Caki2 (cell line): ENCODE data around the gene STMND1. TPM values are rescaled to one million over a fixed set of nuclear protein-coding genes. Genes with fewer than 3 reads are reported as not detected.

ENCODE experiments used
- DNase-seq: peaks from one replicate; pipeline ENCODE4 v3.0.0-alpha.2; 2015; ENCODE audit warnings: low read depth
- in situ Hi-C: cut with HindIII; loops from 2 replicates; pipeline ENCODE4 v1.10.0; 2016; ENCODE audit warnings: low sequenced_read_pairs, low pct_unique_long_range_greater_than_20kb, mixed read lengths
- total RNA-seq: library from RNA; depleted of rRNA; stranded (reverse); fragments of >200 nt; shearing (Covaris generic); gene quantifications from 2 replicates; pipeline ENCODE4 v1.2.3, GENCODE V29; 2014; ENCODE audit warnings: low replicate concordance

STMND1 gene
- total RNA-seq, 1 experiment from 2014 or later: not detected

DNA sequence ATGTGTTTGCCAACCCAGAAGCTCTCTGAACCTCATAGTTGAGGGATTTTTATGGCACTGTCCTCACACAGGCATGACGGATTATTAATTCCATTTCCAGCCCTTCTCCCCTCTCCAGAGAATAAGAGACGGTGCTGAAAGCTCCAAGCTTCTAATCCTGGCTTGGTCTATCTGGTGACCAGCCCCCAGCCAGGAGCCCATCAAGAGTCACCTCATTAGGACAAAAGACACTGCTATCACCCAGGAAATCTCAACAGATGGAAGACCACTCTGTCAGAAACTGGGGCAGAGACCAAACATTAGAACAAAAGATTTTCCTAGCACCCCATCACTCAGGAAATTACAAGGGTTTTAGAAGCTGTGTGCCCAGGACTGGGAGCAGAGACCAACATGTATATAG, 48.2 kb downstream of the STMND1 start:
- DNase-seq: no peak
- in situ Hi-C loops: no loop called here

DNA sequence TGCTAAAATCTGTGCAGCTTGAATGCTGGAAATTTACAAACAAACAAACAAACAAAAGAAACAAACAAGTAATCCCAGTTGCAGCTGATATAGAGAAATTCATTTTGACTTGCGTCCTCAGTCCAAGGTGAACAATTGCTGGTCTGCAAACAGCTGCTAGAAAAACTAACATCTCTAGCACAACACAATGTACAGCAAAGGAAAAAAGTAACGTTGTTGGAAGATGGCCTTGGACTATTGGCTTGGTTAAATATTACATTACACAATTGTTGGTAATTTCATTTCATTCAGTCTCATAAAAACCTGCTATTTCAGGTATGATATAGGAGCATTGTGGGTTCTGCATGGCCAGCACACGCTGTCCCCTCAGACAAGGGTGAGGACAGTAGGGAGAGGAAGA, 50.0 kb downstream of the STMND1 start:
- no peak for DNase-seq

DNA sequence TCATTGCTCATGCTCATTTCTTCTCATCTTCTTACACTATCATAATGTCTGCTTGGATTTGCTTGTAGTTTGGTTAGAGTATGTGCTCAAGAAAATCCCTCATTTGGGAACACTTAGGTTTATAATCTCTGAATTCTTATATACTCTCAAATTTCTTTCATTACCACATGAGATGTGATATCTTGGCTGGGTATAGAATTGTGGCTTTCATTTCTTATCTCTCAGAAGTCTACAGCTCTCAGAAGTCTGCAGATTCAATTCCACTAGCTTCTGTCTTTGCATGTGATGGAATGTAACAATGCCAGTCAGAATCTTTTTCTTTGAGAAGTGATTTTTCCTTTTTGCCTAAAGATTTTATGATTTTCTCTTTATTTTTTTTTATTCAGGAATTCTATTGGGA, 50.9 kb downstream of the STMND1 start:
- in situ Hi-C loops: no loop called here
- DNase-seq: no peak

More for the DNA sequence above, 50.0 kb downstream of the STMND1 start:
- in situ Hi-C loops: no loop called here

DNA sequence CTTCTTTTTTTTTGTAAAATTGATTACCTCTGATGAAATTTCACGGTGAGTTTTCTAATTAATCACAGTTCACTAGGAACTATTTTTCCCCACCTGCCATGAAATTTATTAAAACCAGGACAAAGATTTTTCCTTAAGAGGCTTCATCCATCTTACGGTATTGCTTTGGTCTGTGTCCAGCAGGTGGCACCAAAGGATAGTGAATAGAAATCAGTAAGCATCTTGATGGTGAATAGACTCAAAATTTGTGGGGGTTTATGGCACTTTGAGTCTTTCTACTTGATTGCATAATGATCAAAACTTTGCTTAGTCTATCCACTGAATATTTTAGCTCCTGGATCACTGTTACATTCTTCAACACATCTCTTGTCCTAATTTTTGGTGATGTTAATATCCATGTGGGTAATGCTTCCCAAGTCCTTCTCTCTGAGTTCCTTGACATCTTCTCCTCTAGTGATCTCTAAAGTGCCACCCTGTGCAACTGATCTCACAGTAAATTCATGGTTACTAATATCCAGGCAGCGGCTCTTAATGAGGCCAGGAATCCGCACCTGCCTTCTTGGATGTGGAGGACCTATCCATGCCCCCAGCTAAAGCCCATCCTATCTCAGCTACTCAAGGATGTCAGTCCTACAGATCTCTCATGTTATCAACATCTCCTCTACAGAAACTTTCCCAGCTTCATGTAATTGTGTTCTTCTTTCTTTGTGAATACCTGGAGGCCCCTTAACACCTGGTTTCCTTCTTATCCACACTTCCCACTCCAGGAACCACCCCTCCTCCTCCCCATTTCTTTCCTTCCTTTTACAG, 54.5 kb downstream of the STMND1 start:
- in situ Hi-C loops: no loop called here
- peak; percentile 47 for DNase-seq

DNA sequence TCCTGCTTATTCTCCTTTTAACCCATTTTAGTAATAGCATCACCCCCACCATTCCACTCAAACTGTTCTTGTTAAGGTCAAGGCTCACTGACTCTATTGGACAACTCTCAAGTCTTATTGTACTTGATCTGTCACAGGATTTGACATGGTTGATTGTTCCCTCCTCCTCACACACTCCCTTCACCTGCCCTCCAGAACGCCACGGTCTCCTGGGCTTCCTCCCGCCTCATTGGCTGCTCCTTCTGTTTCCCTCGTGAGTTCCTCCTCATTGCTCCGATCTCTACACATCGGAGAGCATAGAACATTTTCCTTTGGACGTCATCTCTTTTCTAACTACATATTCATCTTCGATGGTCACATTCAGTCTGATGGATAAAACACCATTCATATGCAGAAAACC, 55.1 kb downstream of the STMND1 start:
- DNase-seq: no peak
- in situ Hi-C loops: no loop called here

DNA sequence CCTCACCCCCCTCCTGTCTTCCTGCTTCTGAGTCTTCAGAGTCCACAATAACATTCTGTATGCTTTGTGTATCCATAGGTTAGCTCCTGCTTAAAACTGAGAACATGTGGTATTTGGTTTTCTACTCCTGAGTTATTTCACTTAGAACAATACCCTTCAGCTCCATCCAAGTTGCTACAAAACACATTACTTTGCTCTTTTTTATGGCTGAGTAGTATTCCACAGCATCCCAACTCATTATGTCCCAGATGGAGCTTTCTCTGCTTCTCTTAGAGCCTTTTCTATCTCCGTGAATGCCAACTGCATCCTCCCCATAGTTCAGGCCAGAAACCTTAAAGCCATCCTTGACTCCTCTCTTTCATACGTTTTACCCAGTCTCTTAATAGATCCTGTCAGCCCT, 55.8 kb downstream of the STMND1 start:
- no peak for DNase-seq
- in situ Hi-C loops: no loop called here

DNA sequence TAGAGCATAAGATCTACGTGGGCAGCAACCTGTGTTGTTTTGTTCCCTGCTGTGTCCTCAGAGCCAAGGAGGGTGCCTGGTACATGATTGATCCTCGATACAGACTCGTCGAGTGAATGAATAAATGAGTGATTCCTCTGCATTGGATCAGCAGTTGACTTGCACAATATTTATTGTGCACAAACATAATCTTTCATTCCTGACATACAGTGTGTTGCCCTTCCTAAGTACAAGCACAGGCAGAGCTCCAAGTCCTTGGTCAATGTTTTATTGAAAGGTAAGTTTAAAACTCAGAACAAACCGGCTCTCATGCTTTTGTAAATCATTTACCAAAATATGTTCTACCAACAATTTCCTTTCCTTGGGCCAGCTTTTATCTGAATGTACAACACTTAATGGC, 57.4 kb downstream of the STMND1 start:
- in situ Hi-C loops: no loop called here
- peak; percentile 38 for DNase-seq

DNA sequence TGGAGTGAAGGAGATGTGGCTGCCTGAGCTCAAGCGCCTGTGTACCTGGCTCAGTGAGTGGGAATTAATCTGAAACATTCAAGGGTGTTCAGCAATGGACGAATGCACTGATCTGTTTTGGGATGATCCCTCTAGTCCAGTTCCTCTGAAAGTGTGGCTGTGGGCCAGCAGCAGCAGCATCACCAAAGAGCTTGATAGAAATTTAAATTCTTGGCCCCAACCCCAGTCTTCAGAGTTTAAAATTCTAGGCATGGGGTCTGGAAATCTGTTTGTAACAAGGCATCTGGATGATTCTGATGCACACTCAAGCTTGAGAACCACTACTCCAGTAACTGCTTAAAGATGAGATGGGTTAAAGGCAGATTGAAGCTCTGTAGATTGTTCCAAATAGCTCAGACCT, 59.2 kb downstream of the STMND1 start:
- in situ Hi-C loops: no loop called here
- no peak for DNase-seq

DNA sequence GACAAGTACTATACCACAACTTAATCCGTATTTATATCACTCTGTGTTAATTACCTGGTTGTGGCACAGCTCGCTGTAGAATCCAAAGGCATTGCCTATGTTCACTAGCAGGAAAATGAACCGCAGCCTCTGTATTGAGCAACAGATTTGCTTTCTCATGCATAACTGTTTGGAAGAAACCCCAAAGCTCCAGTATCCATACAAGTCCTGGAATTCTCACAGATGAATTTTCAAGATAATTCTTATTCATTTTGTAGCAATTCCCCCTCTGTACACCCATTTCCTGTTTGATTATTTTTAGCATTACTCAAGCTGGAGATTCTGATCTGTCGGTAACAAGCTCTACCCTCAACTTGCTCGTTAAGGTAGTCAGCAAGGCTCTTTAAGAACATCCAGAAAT, 63.5 kb downstream of the STMND1 start:
- no peak for DNase-seq
- in situ Hi-C loops: no loop called here

DNA sequence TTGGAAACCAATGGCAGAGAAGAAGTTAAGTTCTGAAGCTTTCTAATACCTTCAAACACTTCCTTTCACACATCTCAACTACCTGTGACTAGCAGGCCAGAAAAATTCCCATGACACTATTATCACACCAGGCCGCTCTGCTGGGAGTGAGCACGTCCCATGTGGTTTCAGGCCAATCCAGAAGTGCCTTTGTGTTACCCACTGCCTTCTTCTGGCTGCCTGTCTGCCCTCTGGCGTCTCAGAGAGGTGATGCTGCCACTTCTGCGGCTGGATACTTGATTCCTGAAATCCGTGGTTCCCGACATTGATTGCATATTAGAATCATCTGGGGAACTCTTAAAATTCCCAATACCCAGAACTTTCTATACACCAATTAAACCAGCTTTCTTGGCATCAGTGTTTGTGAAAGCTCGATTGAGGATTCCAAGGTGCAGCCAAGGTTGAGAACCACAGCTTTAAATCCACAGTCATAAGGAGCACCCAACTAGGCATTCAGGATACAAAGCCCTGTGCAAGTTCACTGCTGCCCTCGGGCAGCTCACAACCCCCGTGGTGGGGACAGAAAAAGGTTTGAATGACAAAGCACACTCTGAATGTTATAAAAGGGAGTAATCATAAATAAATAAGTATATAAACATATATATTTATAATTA, 65.6 kb downstream of the STMND1 start:
- in situ Hi-C loops: no loop called here
- DNase-seq: no peak

DNA sequence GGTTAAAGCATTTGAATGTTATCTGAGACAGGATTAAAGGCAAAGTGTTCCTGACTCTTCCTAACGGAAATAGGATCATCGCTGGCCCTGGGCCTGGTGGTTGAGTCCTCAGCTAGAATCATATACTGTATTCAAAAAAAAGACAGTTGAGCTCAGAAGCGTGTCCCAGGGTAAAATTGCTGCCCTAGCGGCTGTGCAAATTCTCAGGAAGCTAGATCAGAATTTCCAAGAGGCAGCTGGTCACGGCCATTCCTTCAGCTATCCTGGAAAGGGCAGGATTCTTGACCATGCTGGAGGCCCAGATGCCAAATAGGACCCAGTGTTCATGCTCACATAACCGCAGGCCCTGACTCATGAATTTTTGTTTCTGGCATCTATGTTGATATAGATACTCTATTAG, 67.4 kb downstream of the STMND1 start:
- in situ Hi-C loops: no loop called here
- no peak for DNase-seq

DNA sequence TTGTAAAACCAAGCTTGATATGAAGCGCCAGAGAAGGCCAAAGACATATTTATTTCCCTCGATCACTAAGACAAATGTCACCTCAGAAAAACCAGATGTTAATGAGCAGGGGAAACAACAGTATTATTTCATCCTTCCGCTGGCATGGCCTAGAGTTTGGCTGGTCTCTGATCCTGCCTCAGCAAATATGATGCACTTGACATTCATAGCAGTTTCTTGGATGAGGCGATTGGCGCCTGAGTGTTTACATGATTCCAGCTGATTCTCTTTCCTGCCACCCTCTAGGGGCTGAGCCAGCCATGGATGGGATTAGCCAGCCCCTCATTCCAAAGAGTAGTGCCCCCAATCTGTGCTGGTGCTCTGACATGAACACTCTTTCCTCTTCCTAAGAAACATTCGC, 67.9 kb downstream of the STMND1 start:
- in situ Hi-C loops: no loop called here
- no peak for DNase-seq

DNA sequence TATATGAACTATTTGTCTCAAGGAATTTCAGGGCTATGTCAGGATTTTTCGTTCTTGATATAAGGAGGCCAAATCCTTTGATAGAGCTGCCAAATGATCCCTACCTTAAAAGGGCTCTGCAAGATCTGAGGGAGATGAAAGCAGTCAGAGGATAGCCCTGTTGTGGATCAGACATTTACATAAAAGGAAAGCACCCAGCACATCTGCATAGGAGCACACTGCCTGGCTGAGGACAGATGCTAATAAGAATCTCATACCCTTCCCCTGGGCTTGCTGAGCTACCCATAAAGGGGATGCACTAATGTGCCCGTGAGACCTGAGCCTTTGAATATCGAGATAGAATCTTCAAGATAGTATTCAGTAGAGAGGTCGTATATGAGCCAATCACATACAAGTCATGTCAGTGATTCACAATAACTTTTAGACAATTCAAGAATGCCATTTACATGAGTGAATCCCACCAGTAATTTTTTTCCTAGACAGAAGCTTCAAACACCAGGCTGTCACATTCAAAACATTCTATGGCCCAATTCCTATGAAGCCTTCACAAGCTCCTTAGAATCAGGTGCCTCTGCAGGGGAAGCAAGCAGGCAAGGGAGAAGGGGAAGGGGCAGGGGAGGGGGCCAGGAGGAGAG, 71.1 kb downstream of the STMND1 start:
- DNase-seq: no peak
- in situ Hi-C loops: no loop called here

DNA sequence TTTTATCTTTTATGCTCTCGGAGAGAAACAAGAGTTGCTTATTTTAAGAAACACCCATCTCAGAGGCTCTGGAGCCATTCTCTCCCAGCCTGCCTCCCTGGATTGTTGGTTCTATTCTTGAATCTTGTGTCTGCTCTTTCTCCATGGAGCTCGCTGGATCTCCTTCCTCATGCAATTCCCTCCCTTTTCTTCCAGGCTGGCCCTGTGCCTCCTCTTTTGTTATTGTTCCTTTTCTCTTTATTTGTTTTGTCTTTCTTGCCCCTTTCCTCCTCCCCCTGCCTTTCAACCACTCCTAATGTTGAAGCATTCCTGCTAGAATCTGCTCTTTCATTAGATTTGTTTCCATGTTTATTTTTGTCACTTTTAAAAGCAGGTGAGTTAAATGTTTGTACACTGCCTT, 76.5 kb downstream of the STMND1 start:
- DNase-seq: no peak
- in situ Hi-C loops: no loop called here

DNA sequence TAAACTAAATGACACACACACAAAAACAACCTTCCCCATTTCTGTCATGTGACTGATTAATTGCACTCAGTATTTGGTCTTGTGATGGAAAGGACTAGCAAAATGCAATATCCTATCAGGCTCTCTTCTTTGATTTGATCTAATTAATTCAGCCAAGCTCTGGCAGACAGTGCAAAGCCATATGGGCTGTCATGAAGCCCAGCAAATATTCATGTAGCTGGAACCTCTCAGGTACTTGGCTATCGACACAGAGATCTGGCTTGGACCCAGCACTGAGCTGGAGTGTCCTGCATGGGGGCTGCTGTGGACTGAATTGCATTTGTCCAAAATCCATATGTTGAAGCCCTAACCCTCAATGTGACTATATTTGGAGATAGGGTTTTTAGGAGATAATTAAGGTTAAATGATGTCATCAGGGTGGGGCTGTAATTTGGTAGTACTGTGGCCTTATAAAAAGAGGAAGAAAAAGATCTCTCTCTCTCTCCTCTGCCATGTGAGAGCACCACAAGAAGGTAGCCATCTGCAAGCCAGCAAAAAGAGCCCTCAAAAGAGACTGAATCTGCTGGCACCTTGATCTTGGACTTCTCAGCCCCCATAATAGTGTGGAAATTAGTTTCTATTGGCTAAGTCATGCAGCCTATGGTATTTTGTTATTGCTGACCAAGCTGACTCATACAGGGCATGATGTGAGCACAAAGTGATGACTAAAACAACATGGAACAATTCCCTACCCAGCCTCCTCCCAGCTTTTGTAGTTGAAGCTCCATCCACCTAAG, 77.1 kb downstream of the STMND1 start:
- DNase-seq: peak; percentile 50
- in situ Hi-C loops: no loop called here

DNA sequence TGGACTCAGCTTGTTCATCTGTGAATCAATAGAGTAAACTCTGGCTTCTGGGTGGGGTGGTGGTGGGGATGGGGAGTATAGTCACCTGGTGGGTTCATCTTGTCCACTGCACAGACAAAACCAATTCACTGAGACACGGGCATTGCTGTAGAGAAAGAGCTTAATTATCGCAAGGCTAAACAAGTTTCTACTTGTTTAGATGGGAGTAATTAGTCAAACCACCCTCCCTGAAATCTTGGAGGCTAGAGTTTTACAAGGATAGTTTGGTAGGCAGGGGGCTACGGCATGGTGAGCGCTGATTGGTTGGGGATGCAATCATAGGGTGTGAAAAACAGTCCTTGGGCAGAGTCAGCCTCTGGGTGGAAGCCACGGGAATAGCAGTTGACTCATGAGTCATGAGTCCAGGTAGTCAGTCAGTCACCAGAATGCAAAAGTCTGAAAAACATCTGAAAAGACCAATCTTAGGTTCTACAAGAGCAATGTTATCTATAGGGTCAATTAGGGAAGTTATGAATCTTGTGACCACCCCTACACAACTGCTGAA, 77.8 kb downstream of the STMND1 start:
- in situ Hi-C loops: no loop called here
- DNase-seq: no peak
